ENCODE measurements around the gene ITGA3.

DNA sequence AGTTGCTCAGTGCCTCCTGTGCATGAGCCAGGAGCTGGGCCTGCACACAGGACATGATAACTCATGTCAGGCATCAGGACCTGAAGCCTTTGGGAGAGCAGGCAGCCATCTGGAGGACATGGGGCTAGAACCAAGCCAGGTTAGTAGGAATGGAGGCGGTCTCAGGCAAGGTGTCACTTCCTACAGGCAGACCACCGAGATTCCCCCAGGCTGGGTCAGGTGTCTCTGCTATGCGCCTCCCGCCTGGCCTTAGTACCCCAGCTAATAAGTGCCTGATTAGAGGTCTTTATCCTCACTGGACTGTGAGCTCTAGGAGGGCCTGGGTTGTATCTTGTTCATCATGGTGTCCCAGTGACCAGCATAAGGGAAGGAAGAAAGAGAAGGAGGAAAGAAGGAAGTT is 58.5 kb downstream of the ITGA3 start:
- TF ChIP-seq, protein P1, sequence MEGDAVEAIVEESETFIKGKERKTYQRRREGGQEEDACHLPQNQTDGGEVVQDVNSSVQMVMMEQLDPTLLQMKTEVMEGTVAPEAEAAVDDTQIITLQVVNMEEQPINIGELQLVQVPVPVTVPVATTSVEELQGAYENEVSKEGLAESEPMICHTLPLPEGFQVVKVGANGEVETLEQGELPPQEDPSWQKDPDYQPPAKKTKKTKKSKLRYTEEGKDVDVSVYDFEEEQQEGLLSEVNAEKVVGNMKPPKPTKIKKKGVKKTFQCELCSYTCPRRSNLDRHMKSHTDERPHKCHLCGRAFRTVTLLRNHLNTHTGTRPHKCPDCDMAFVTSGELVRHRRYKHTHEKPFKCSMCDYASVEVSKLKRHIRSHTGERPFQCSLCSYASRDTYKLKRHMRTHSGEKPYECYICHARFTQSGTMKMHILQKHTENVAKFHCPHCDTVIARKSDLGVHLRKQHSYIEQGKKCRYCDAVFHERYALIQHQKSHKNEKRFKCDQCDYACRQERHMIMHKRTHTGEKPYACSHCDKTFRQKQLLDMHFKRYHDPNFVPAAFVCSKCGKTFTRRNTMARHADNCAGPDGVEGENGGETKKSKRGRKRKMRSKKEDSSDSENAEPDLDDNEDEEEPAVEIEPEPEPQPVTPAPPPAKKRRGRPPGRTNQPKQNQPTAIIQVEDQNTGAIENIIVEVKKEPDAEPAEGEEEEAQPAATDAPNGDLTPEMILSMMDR (IDR thresholded peaks at IDR 0.05), result no peak
- TF ChIP-seq POLR2A (IDR thresholded peaks at IDR 0.05), result no peak
